ENCODE data around the gene PLCB4. TPM values are rescaled to one million over a fixed set of nuclear protein-coding genes. Genes with fewer than 3 reads are reported as not detected.

Gene PLCB4
- total and polyA plus RNA-seq, 3 donors from 2014 or later: 5.9 to 19.4 (median 15.5) TPM

- TF ChIP-seq, protein P1, sequence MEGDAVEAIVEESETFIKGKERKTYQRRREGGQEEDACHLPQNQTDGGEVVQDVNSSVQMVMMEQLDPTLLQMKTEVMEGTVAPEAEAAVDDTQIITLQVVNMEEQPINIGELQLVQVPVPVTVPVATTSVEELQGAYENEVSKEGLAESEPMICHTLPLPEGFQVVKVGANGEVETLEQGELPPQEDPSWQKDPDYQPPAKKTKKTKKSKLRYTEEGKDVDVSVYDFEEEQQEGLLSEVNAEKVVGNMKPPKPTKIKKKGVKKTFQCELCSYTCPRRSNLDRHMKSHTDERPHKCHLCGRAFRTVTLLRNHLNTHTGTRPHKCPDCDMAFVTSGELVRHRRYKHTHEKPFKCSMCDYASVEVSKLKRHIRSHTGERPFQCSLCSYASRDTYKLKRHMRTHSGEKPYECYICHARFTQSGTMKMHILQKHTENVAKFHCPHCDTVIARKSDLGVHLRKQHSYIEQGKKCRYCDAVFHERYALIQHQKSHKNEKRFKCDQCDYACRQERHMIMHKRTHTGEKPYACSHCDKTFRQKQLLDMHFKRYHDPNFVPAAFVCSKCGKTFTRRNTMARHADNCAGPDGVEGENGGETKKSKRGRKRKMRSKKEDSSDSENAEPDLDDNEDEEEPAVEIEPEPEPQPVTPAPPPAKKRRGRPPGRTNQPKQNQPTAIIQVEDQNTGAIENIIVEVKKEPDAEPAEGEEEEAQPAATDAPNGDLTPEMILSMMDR (IDR thresholded peaks at IDR 0.05): no peak
- TF ChIP-seq POLR2A (IDR thresholded peaks at IDR 0.05): no peak
- no peak overlapping the region for H3K4me3 ChIP-seq
- H3K9me3 ChIP-seq: no peaks in the 10 kb centered on the region
- no peaks in the 10 kb centered on the region for H3K36me3 ChIP-seq (ENCODE audit: low read depth, missing control alignments)
- no peak overlapping the region for H3K27ac ChIP-seq
- no peak for DNase-seq
- no peaks in the 10 kb centered on the region for H3K4me1 ChIP-seq
- intact Hi-C loops (cut with DNase I; ENCODE audit: low total_unique reads): no loop called here
- 77 to 86% methylated on average over 5 of the region's 5 CpGs for WGBS, 2 donors
- no peaks in the 10 kb centered on the region for H3K27me3 ChIP-seq
These were observed 353.6 kb downstream of the PLCB4 start for GRCh38 chr20:9422321-9423057.

DNA sequence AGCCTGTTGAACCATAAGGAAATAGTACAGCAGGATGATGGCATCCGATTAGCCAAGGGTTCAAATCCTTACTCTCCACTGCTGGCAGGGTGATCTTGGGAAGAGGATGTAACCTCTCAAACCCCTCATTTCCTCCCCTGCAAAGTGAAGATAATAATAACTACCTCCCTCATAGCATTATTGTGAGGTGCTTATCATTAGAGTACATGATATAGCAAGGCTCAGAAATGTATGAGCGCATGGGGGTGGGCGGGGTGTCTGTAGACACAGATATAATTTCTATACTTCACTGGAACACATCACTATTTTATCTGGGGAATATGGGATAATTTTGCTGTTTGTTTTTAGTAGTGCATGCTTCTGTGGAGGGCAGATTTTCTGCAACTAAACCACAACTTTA lies 355.7 kb downstream of the PLCB4 start:
- DNase-seq: no peak
- TF ChIP-seq POLR2A (IDR thresholded peaks at IDR 0.05): no peak
- TF ChIP-seq, protein P1 (IDR thresholded peaks at IDR 0.05): no peak
- Histone ChIP-seq H3K36me3 (ENCODE audit: low read depth, missing control alignments) (no peaks in the 10 kb centered on the region), H3K4me3 (no peak overlapping the region), H3K4me1 (no peaks in the 10 kb centered on the region), H3K27ac (no peak overlapping the region), H3K9me3 (no peaks in the 10 kb centered on the region), H3K27me3 (no peaks in the 10 kb centered on the region)
- WGBS, 2 donors: 84 to 95% methylated on average over 3 of the region's 3 CpGs
- intact Hi-C loops (cut with DNase I; ENCODE audit: low total_unique reads): no loop called here

- no peak for DNase-seq
- TF ChIP-seq, protein P1 (IDR thresholded peaks at IDR 0.05): no peak
- TF ChIP-seq POLR2A (IDR thresholded peaks at IDR 0.05): no peak
- H3K4me1 ChIP-seq: no peaks in the 10 kb centered on the region
- 68 to 70% methylated on average over 9 of the region's 9 CpGs for WGBS, 2 donors
- H3K36me3 ChIP-seq (ENCODE audit: low read depth, missing control alignments): no peaks in the 10 kb centered on the region
- intact Hi-C loops (cut with DNase I; ENCODE audit: low total_unique reads): no loop called here
- no peaks in the 10 kb centered on the region for H3K9me3 ChIP-seq
- no peaks in the 10 kb centered on the region for H3K27me3 ChIP-seq
- H3K4me3 ChIP-seq: no peak overlapping the region
- H3K27ac ChIP-seq: no peak overlapping the region
These were observed 358.8 kb downstream of the PLCB4 start for GRCh38 chr20:9427430-9428291.

DNA sequence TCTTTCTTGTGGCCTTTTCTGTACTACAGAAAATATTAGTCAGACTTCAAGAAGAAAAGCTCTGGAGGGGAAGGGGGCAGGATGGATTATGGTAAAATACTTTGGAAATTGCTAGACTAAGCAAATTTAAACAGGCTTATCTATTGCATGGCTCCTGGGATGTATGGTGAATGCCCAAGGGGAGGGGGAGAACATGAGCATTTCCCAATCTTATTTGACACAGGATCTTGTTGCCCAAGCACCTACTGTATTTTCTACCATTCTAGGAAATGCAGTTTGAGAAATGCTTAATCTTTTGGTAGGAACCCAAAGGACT lies 359.4 kb downstream of the PLCB4 start:
- TF ChIP-seq POLR2A (IDR thresholded peaks at IDR 0.05): no peak
- no peaks in the 10 kb centered on the region for H3K36me3 ChIP-seq (ENCODE audit: low read depth, missing control alignments)
- no peak overlapping the region for H3K4me3 ChIP-seq
- H3K9me3 ChIP-seq: no peaks in the 10 kb centered on the region
- DNase-seq: no peak
- H3K27ac ChIP-seq: no peak overlapping the region
- intact Hi-C loops (cut with DNase I; ENCODE audit: low total_unique reads): no loop called here
- no peaks in the 10 kb centered on the region for H3K27me3 ChIP-seq
- no peaks in the 10 kb centered on the region for H3K4me1 ChIP-seq

GRCh38 chr20:9439806-9440205 lies 370.9 kb downstream of the PLCB4 start:
- intact Hi-C loops (cut with DNase I; ENCODE audit: low total_unique reads): no loop called here
- TF ChIP-seq, protein P1 (IDR thresholded peaks at IDR 0.05): no peak
- TF ChIP-seq POLR2A (IDR thresholded peaks at IDR 0.05): no peak
- Histone ChIP-seq H3K36me3 (ENCODE audit: low read depth, missing control alignments) (no peaks in the 10 kb centered on the region), H3K4me1 (no peaks in the 10 kb centered on the region), H3K27me3 (no peaks in the 10 kb centered on the region), H3K27ac (no peak overlapping the region), H3K9me3 (no peaks in the 10 kb centered on the region), H3K4me3 (no peak overlapping the region)
- no peak for DNase-seq

Measured in testis (tissue), 3 donors.